Right cardiac atrium (tissue), 5 donors: ENCODE data around the gene ARID3C. TPM values are rescaled to one million over a fixed set of nuclear protein-coding genes. Genes with fewer than 3 reads are reported as not detected.

ENCODE experiments used
- ATAC-seq, 2 donors: fragments of 200-7000 bp; cut with Tn5 transposase; one replicate each; pipeline versions ENCODE4 v1.8.0 to v1.9.1; 2020; ENCODE audit warnings: moderate library complexity in 2 of 2, mild to moderate bottlenecking in 1 of 2
- DNase-seq, 3 donors: peaks; one replicate each; pipeline ENCODE4 v3.0.0-alpha.2; 2020
- H3K27ac ChIP-seq: one replicate; pipeline ENCODE4 v1.5.1; 2013; ENCODE audit warnings: mild to moderate bottlenecking, low read length, control low read depth, moderate library complexity
- H3K27me3 ChIP-seq: one replicate; pipeline ENCODE4 v1.6.1; 2013; ENCODE audit not compliant: control insufficient read depth, insufficient read depth
- H3K4me1 ChIP-seq: one replicate; pipeline ENCODE4 v1.6.1; 2013; ENCODE audit warnings: low read length; ENCODE audit not compliant: control insufficient read depth, insufficient read depth
- H3K4me3 ChIP-seq: one replicate; pipeline ENCODE4 v1.5.1; 2013; ENCODE audit warnings: low read length, control low read depth
- H3K9me3 ChIP-seq: one replicate; pipeline ENCODE4 v1.6.1; 2013; ENCODE audit warnings: low read length; ENCODE audit not compliant: control insufficient read depth
- WGBS: extraction: QIAGEN DNeasy Blood & Tissue Kit; methylation state at CpG from one replicate; pipeline ENCODE4 v1.1.7; 2013; 5-methylcytosine and 5-hydroxymethylcytosine counted together
- intact Hi-C, 4 donors: fragments of 100-400 bp; cut with DNase I; formaldehyde crosslinking; loops; one replicate each; pipeline versions ENCODE4 v1.11.0 to v1.14.0; 2022 to 2023
- polyA plus RNA-seq: library from polyadenylated mRNA; stranded (reverse); fragments of 200-250 nt; gene quantifications from one replicate; pipeline ENCODE4 v1.2.3, GENCODE V29; 2013
- total RNA-seq, 4 donors: library from RNA; stranded (reverse); fragmentation: NEBNext Ultra II Directional; extraction: Animal tissue kit (Norgen Biotek cat#: 25700); gene quantifications; one replicate each; pipeline ENCODE4 v1.2.1, GENCODE V29; 2021
- donor health status: healthy with polysubstance abuse.
- donor health status: DM: no; HTN: yes; CAD: no.
- donor health status: DM: no; HTN: no; CAD: no.
- donor health status: DM: no; HTN: yes; CAD: no; lungs with severe emphysema.
- donor health status: DM: yes; HTN: yes; CAD: no.

The ARID3C gene
- total and polyA plus RNA-seq, 5 donors, result not detected

- H3K9me3 ChIP-seq, result no peaks in the 10 kb centered on the region
- peaks cover 9% of the 10 kb centered on the region for H3K4me1 ChIP-seq
- intact Hi-C loops, result no loop called here
- no peak overlapping the region for H3K27ac ChIP-seq
- H3K27me3 ChIP-seq, result no peaks in the 10 kb centered on the region
- ATAC-seq (peak in 1 of 2 donors; percentile 12), DNase-seq (peak in 2 of 3 donors; percentile 33 to 52)
- WGBS, result 73% methylated on average over 17 of the region's 17 CpGs
- H3K4me3 ChIP-seq, result no peak overlapping the region
Observed at GRCh38 chr9:34573599-34574325, 55.1 kb downstream of the ARID3C start.

- Histone ChIP-seq H3K27ac (no peak overlapping the region), H3K9me3 (no peaks in the 10 kb centered on the region), H3K27me3 (no peaks in the 10 kb centered on the region), H3K4me1 (peaks cover 4% of the 10 kb centered on the region), H3K4me3 (no peak overlapping the region)
- no peak for DNase-seq
- 80% methylated on average over 6 of the region's 6 CpGs for WGBS
- ATAC-seq, result no peak
- intact Hi-C loops, result no loop called here
Observed at GRCh38 chr9:34572628-34573027, 56.2 kb downstream of the ARID3C start.

- intact Hi-C loops, result no loop called here
- peak in 2 of 3 donors; percentile 33 to 61 for DNase-seq
- peak in 1 of 2 donors; percentile 20 for ATAC-seq
- Histone ChIP-seq H3K9me3 (no peaks in the 10 kb centered on the region), H3K4me1 (peaks cover 4% of the 10 kb centered on the region), H3K27ac (no peak overlapping the region), H3K27me3 (no peaks in the 10 kb centered on the region), H3K4me3 (no peak overlapping the region)
Observed at GRCh38 chr9:34572092-34572491, 56.8 kb downstream of the ARID3C start.

GRCh38 chr9:34571481-34571810 is 57.4 kb downstream of the ARID3C start:
- DNase-seq (peak in 2 of 3 donors; percentile 80 to 85), ATAC-seq (no peak)
- Histone ChIP-seq H3K4me3 (no peak overlapping the region), H3K4me1 (peaks cover 8% of the 10 kb centered on the region), H3K27me3 (no peaks in the 10 kb centered on the region), H3K27ac (no peak overlapping the region), H3K9me3 (no peaks in the 10 kb centered on the region)
- intact Hi-C loops, result no loop called here
- WGBS, result 56% methylated on average over 12 of the region's 12 CpGs

Other genes starting within 250 kb of the ARID3C start
- 10 to 100 TPM; 23.2 to 28.1 (median 25.5) TPM for gene FAM219A, start 170.5 kb downstream of the ARID3C start, total RNA-seq
- 19.8 TPM for gene FAM219A, start 170.5 kb downstream of the ARID3C start, polyA plus RNA-seq
- gene DNAI1, start 170.3 kb downstream of the ARID3C start, total RNA-seq, result not detected
- gene DNAI1, start 170.3 kb downstream of the ARID3C start, polyA plus RNA-seq, result 0.16 TPM
- 1 to 10 TPM in 3 of 4 donors, under 1 TPM in 1; 0.67 to 2.3 (median 1.6) TPM for gene ENHO, start 106.1 kb downstream of the ARID3C start, total RNA-seq
- gene ENHO, start 106.1 kb downstream of the ARID3C start, polyA plus RNA-seq, result 3.2 TPM
- gene CNTFR, start 39.3 kb downstream of the ARID3C start, total RNA-seq, result 10 to 100 TPM; 14.9 to 66.4 (median 46.0) TPM
- gene CNTFR, start 39.3 kb downstream of the ARID3C start, polyA plus RNA-seq, result 55.0 TPM
- 10 to 100 TPM; 17.8 to 34.5 (median 31.3) TPM for gene RPP25L, start 17.0 kb downstream of the ARID3C start, total RNA-seq
- gene RPP25L, start 17.0 kb downstream of the ARID3C start, polyA plus RNA-seq, result 49.0 TPM
- 100 to 1,000 TPM in 3 of 4 donors, 10 to 100 TPM in 1; 99.3 to 128 (median 117) TPM for gene DCTN3, start 8.6 kb downstream of the ARID3C start, total RNA-seq
- gene DCTN3, start 8.6 kb downstream of the ARID3C start, polyA plus RNA-seq, result 113 TPM
- gene SIGMAR1, start 8.7 kb upstream of the ARID3C start, total RNA-seq, result 10 to 100 TPM; 28.6 to 37.2 (median 35.5) TPM
- 36.0 TPM for gene SIGMAR1, start 8.7 kb upstream of the ARID3C start, polyA plus RNA-seq
- 10 to 100 TPM; 37.3 to 71.2 (median 66.3) TPM for gene GALT, start 17.6 kb upstream of the ARID3C start, total RNA-seq
- 57.1 TPM for gene GALT, start 17.6 kb upstream of the ARID3C start, polyA plus RNA-seq
- gene IL11RA, start 23.1 kb upstream of the ARID3C start, total RNA-seq, result 10 to 100 TPM; 48.7 to 92.2 (median 73.9) TPM
- gene IL11RA, start 23.1 kb upstream of the ARID3C start, polyA plus RNA-seq, result 49.3 TPM
- under 1 TPM in 1 of 4 donors, not detected in 3; 0.46 TPM for gene CCL27, start 33.6 kb upstream of the ARID3C start, total RNA-seq
- gene CCL27, start 33.6 kb upstream of the ARID3C start, polyA plus RNA-seq, result 0.18 TPM
- gene CCL19, start 62.2 kb upstream of the ARID3C start, total RNA-seq, result 1 to 10 TPM; 1.4 to 9.2 (median 6.3) TPM
- 0.66 TPM for gene CCL19, start 62.2 kb upstream of the ARID3C start, polyA plus RNA-seq
- 1 to 10 TPM; 1.3 to 3.8 (median 2.2) TPM for gene CCL21, start 81.1 kb upstream of the ARID3C start, total RNA-seq
- gene CCL21, start 81.1 kb upstream of the ARID3C start, polyA plus RNA-seq, result 2.7 TPM